Measurements from ENCODE around the gene SRP9. TPM values are rescaled to one million over a fixed set of nuclear protein-coding genes. Genes with fewer than 3 reads are reported as not detected.
"Not testable (repeated sequence)": the region's sequence is repeated elsewhere in the genome, so short reads cannot be mapped to it uniquely, and the experiment has no call there.

The SRP9 gene
- total and polyA plus RNA-seq, 12 donors = 144 to 521 (median 293) TPM

- H3K27me3 ChIP-seq = no peaks in the 10 kb centered on the region
- peak; percentile 94 to 97 for TF ChIP-seq POLR2A (IDR thresholded peaks at IDR 0.05)
- TF ChIP-seq, protein P1, sequence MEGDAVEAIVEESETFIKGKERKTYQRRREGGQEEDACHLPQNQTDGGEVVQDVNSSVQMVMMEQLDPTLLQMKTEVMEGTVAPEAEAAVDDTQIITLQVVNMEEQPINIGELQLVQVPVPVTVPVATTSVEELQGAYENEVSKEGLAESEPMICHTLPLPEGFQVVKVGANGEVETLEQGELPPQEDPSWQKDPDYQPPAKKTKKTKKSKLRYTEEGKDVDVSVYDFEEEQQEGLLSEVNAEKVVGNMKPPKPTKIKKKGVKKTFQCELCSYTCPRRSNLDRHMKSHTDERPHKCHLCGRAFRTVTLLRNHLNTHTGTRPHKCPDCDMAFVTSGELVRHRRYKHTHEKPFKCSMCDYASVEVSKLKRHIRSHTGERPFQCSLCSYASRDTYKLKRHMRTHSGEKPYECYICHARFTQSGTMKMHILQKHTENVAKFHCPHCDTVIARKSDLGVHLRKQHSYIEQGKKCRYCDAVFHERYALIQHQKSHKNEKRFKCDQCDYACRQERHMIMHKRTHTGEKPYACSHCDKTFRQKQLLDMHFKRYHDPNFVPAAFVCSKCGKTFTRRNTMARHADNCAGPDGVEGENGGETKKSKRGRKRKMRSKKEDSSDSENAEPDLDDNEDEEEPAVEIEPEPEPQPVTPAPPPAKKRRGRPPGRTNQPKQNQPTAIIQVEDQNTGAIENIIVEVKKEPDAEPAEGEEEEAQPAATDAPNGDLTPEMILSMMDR (IDR thresholded peaks at IDR 0.05) = peak in 4 of 6 experiments; percentile 12 to 41 (median 20)
- no peaks in the 10 kb centered on the region for H3K36me3 ChIP-seq (replicated peaks in 1 of 2)
- DNase-seq = peak; percentile 91 to 95 (median 93)
- peak within 1 kb of the TSS; percentile 81 to 98 (median 97) for H3K27ac ChIP-seq
- peak within 1 kb of the TSS; percentile 30 to 93 (median 78) for H3K4me3 ChIP-seq
- no peaks in the 10 kb centered on the region for H3K9me3 ChIP-seq (replicated peaks in 1 of 3)
- H3K4me1 ChIP-seq (replicated peaks in 1 of 2) = peaks cover 41 to 47% of the 10 kb centered on the region in 2 donors
- WGBS, 4 donors = 0 to 1% (median 0%) methylated on average over 11 to 80 of the region's 80 CpGs
- intact Hi-C loops (cut with DNase I) = loop anchor here in 1 of 2 donors (2.0 kb wide), 1 partner anchor 31 kb away; no protein-coding TSS in a partner anchor
These were observed 32.4 kb downstream of the SRP9 start, which contains the start of gene EPHX1 for GRCh38 chr1:225809842-225810578. EPHX1 (plus strand) TSS chr1:225810124; CDS start chr1:225828730, 18,606 bp downstream.

DNA sequence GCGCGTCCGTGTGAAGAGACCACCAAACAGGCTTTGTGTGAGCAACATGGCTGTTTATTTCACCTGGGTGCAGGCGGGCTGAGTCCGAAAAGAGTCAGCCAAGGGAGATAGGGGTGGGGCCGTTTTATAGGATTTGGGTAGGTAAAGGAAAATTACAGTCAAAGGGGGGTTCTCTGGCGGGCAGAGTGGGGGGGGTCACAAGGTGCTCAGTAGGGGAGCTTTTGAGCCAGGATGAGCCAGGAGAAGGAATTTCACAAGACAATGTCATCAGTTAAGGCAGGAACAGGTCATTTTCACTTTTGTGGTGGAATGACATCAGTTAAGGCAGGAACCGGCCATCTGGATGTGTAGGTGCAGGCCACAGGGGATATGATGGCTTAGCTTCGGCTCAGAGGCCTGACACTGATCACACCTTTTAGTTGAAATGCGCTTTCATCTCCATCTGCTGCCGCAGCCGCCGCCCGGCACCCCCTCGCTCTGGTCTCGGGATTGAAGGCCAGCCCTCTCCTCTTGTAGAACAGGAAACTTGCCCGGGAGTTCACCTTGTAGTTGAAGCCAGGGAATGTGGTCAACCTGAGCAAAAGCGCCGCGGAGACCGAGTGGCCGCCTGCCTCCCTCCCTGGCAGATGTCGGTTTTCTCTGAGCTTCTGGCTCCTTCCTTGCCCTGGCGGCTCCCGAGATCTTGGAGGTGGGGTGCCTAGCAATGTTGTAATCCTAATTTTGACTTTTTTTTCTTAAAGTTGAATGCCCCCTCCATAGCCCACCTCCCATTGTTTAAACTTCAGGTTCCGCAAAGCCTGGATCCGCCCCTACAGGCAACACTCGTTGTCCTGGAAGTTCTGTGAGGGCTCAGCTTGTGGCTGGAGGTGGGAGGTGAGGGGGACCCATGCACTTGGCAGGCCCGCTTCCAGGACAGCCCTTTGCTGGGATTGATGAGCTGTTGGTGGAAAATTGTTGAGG, 33.2 kb downstream of the SRP9 start:
- peak overlapping the region; percentile 30 to 93 (median 78) for H3K4me3 ChIP-seq
- H3K27me3 ChIP-seq; intact Hi-C loops (cut with DNase I); H3K36me3 ChIP-seq (replicated peaks in 1 of 2); H3K9me3 ChIP-seq (replicated peaks in 1 of 3): not testable (repeated sequence)
- TF ChIP-seq POLR2A (IDR thresholded peaks at IDR 0.05) = peak in 1 of 2 donors; percentile 54
- H3K4me1 ChIP-seq (replicated peaks in 1 of 2) = peaks cover 44 to 53% of the 10 kb centered on the region in 2 donors
- 6 to 12% (median 7%) methylated on average over 25 to 29 of the region's 29 CpGs for WGBS, 4 donors
- peak overlapping the region; percentile 81 to 98 (median 97) for H3K27ac ChIP-seq
- DNase-seq = peak in 6 of 7 donors; percentile 55 to 76 (median 70)

DNA sequence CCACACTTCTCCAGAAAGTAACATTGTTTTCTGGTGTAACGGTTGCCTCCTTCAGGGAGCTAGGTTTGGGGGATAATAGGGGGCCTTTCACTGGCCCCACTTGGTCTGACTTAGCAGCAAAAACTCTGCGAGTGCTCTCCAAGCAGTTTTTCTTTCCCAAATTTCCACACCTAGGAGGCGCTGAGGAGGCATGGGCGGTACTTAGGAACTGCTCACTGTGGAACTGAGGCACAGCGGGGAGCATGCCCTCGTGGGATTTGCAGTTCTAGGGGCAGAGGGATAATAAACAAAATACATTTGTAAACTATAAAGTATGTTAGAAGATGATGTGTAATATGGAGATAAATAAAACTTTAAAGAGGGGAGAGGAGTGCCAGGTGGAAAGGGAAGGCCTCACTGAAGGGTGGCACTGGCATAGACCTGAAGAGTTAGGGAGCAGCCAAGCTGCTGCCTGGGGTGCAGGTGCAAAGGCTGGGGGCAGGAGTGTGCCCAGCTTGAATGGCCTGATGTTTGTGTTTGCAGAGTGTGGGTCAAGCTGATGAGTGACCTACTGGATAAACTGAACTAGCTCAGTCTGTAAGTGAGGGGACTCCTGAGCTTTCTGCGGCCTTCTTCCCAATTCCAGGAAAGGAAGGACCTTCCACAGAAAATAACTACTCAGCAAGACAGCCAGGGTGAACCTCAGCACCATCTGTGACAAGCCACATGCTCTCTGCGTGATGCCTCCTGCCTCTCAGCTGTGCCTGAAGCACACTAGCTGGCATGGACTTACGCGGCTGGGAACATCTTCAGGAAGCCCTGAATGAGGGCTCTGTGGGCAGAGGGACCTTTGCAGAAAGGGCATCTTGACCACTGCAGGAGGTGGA, 34.2 kb downstream of the SRP9 start:
- H3K27ac ChIP-seq = peak overlapping the region; percentile 81 to 98 (median 97)

More for the DNA sequence above, 34.2 kb downstream of the SRP9 start:
- Histone ChIP-seq H3K36me3 (replicated peaks in 1 of 2) (no peaks in the 10 kb centered on the region), H3K27me3 (no peaks in the 10 kb centered on the region), H3K4me3 (peak overlapping the region in 3 of 4 donors; percentile 36 to 93 (median 85)), H3K4me1 (replicated peaks in 1 of 2) (peaks cover 53 to 61% of the 10 kb centered on the region in 2 donors), H3K9me3 (replicated peaks in 1 of 3) (no peaks in the 10 kb centered on the region)
- peak in 6 of 7 donors; percentile 60 to 71 (median 66) for DNase-seq
- intact Hi-C loops (cut with DNase I) = no loop called here
- peak in 1 of 2 donors; percentile 11 for TF ChIP-seq POLR2A (IDR thresholded peaks at IDR 0.05)
- TF ChIP-seq, protein P1 (IDR thresholded peaks at IDR 0.05) = peak in 5 of 6 experiments; percentile 37 to 48 (median 43)
- 25 to 42% (median 36%) methylated on average over 6 to 10 of the region's 10 CpGs for WGBS, 4 donors
